Esophagus mucosa (tissue), 1 donor: ENCODE measurements around the gene MAP3K2. TPM values are rescaled to one million over a fixed set of nuclear protein-coding genes. Genes with fewer than 3 reads are reported as not detected.

Source experiments
- ATAC-seq: fragments of 200-7000 bp; cut with Tn5 transposase; one replicate; pipeline ENCODE4 v1.9.1; 2020
- total RNA-seq: library from RNA; stranded (reverse); gene quantifications from one replicate; pipeline ENCODE4 v1.2.4, GENCODE V29; 2023
- donor health status: DM: yes; HTN: yes; CAD: no.

Gene MAP3K2
- total RNA-seq, 1 donor from 2014 or later, result 30.0 TPM

DNA sequence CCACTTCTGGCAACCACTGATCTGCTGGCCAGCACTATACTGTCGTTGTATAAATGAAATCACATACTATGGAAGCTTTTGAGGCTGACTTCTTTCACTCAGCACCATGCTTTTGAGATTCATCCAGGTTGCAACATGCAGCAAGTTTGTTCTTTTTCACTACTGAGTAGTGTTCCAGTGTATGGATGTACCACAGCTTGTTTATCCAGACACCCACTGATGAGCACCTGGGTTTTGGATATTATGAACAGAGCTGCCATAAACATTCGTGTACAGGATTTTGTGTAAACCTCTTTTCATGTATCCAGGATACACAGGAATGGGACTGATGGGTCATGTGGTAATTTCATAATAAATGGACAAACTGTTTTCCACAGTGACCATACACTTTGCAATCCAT lies 104.5 kb downstream of the MAP3K2 start:
- no peak for ATAC-seq

GRCh38 chr2:127280693-127281092 lies 107.1 kb downstream of the MAP3K2 start:
- ATAC-seq, result no peak

DNA sequence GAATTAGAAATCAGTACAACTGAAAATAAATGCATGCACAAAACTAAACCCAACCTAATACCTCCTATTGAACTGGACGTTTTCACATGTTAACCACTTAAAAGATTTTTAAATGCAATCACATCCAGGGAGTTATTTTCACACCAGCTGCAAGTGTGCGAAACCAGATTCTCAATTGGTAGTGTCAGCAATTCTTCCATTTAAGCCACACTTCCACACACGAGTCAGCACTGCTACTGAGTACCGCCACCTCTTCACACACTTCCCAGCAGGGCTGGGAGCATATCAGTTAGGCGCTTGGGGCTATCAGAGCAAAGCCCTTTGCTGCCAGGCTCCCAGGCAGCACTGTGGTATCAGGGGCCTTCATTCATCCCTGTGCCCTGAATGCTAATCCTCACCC lies 108.0 kb downstream of the MAP3K2 start:
- ATAC-seq, result no peak

- no peak for ATAC-seq
Measured at GRCh38 chr2:127278959-127279358, 108.8 kb downstream of the MAP3K2 start.

DNA sequence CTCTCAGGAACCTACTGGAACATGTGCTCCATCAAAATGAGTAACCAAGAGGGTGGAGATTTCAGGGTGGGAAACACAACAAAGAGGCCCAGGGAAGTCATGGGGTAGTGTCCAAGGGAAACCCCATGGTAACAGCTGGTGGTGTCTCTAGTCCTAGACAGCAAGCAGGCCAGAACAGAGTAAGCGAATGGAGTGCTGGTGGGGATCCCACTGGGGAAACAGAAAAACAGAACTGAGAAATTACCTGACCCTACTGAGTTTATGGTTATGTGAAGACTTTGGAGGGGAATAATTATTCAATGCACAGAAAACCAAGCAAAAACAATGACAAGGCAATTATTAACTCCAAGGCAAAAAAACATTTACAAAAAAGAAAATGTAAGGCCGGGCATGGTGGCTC lies 110.7 kb downstream of the MAP3K2 start:
- no peak for ATAC-seq

GRCh38 chr2:127275789-127276188 lies 112.0 kb downstream of the MAP3K2 start:
- no peak for ATAC-seq

GRCh38 chr2:127275356-127275755 lies 112.4 kb downstream of the MAP3K2 start:
- ATAC-seq, result no peak

DNA sequence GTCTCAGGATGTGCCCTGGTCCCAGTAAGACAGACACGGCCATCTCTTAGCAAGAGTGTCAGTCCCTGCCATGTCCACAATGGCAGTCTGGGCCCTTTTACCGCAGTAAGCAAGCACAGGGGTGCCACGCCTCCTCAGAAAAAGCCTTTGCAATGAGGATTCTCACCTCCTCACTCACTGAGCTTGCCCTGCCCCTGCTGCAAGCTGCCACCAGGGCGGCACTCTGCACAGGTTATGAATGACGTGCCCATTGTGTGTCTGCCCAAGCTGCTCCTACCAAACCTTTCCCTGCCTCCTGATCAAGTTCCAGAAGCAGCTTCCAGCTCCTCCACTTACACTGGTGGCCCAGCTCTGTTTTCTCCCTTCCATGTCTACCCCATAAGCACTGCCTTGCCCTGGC lies 117.1 kb downstream of the MAP3K2 start:
- no peak for ATAC-seq

DNA sequence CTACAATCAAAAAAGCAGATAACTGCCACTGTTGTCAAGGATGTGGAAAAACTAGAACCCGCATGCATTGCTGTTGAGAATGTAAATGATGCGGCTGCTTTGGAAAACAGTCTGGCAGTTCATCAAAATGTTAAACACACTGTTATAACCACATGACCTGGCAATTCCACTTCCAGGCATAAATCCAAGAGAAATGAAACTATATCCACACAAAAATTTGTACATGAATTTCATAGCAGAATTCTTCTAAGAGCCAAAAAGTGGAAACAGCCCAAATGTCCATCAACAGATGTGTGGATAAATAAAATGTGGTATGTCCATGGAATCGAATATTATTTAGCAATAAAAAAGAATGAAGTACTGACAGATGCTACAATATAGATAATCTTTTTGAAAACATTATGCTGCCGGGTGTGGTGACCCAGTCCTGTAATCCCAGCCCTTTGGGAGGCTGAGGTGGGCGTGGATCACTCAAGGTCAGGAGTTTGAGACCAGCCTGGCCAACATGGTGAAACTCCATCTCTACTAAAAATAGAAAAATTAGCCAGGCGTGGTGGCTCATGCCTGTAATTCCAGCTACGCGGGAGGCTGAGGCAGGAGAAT lies 125.9 kb downstream of the MAP3K2 start:
- ATAC-seq, result no peak

GRCh38 chr2:127259355-127259754 lies 128.4 kb downstream of the MAP3K2 start:
- ATAC-seq, result no peak

GRCh38 chr2:127256866-127257265 lies 130.9 kb downstream of the MAP3K2 start:
- ATAC-seq, result no peak

DNA sequence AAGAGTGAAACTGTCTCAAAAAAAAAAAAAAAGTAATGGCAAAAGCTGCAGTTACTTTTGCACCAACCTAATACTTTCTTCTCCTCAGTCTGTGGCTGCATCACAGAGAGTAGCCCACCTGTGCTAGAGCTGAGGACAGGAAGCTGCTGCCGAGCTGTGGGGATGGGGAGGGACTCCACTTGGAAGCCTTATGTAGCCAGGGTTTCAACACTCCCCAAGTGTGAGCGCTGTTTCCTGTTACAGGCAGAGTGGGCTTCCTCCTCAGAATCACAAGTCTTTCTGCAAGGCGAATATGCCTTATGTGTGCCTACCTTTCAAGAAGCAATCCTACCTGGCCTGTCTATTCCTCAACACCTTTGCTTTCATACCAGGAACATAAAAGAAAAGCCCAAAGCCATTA lies 131.4 kb downstream of the MAP3K2 start:
- no peak for ATAC-seq

DNA sequence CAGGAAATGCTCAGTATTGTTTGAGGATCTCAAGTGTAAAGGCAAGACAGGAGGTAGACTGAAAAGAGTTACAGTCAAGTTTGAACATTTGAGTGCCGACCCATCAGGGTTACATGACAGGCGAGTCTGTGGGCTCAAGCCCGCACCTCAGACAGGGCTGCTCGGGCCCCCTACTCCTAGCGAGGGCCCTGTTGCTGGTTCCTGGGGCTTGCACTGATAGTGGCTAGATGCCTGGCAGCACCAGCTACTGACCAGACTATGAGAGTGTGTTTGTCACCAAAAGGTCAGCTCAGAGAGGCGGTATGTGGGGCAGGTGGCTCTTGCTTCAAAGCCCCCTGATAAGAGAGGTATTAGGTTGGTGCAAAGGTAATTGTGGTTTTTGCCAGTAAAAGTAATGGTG lies 132.1 kb downstream of the MAP3K2 start:
- ATAC-seq, result no peak

DNA sequence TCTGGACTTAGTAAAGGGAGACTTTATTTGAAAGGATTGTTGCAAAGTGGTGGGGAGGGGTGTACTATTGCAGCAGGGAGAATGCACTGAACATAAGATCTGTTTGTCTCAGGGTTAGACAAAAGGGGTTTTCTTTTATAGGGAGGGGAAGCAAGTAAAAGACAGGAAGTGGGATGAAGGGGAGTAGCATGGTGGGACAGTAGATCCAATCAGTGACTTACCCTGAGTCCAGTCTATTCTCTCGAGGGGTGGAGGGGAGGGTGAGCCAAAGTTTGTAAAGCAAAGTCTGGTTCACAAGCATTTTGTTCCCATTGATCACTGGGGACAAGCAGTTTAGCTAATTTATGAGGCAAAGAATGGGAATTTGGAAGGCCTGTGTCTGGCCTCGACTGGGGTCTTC lies 132.6 kb downstream of the MAP3K2 start:
- ATAC-seq, result no peak

DNA sequence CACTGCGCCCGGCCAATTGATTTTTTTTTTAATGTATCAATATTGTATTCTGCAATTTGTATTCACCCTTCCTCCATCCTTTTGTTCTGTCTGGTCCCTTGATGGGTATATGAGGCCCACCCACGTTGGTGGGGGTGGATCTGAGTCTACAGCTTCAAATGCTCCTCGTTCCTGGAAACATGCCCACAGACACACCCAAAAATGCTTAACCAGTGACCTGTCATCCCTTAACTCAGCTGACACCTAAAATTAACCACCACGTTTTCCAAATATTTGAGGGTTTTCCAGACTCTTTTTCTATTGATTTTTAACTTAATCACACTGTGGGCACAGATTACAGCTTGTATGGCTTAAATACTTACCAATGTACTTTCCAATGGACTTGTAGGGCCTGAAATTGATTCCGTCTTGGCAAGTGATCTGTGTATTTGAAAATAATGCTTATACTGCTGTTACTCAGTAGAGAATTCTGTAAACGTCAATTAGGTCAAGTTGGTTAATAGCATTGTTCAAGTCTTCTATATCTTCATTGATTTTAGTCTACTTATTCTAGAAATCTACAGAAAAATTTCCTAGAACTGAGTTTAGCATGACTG lies 133.3 kb downstream of the MAP3K2 start:
- no peak for ATAC-seq

Other genes starting within 250 kb of the MAP3K2 start
- 1.8 TPM for gene CYP27C1, start 167.7 kb downstream of the MAP3K2 start, total RNA-seq
- gene ERCC3, start 93.8 kb downstream of the MAP3K2 start, total RNA-seq, result 19.0 TPM
- 0.20 TPM for gene PROC, start 30.5 kb upstream of the MAP3K2 start, total RNA-seq
- 17.7 TPM for gene IWS1, start 138.5 kb upstream of the MAP3K2 start, total RNA-seq
- gene MYO7B, start 147.7 kb upstream of the MAP3K2 start, total RNA-seq, result 0.04 TPM